NCI-H524 (cell line): ENCODE measurements around the gene AQP4.

Experiments used
- DNase-seq, 2 experiments: peaks; one replicate each; lab custom pipeline; 2025; lab: John Stamatoyannopoulos, UW

AQP4 gene, protein sequence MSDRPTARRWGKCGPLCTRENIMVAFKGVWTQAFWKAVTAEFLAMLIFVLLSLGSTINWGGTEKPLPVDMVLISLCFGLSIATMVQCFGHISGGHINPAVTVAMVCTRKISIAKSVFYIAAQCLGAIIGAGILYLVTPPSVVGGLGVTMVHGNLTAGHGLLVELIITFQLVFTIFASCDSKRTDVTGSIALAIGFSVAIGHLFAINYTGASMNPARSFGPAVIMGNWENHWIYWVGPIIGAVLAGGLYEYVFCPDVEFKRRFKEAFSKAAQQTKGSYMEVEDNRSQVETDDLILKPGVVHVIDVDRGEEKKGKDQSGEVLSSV

DNA sequence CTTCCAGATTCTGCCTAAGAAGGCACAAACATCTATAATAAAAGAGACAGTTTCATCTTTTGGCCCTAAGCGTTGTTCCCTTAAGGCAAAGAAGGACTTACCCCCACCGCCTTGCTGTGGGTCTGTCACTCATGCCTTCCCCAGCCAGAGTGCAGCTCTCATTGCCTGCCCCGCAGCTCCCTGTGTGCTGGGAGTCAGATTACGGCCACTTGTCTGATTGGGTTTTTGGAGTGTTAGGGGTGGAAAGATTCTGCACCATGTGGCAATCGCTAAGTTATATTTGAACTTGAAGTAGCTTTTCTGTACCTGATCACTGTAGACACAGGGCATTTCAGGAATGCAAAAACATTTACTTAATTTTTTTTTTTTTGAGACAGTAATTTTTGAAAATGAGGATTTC lies at the start of gene AQP4:
TSS of gene AQP4 (minus strand) at position 151 of the 400 bp plus-strand sequence. CDS start at position 133, 18 bp downstream.
- DNase-seq, result peak; percentile 46 to 70

DNA sequence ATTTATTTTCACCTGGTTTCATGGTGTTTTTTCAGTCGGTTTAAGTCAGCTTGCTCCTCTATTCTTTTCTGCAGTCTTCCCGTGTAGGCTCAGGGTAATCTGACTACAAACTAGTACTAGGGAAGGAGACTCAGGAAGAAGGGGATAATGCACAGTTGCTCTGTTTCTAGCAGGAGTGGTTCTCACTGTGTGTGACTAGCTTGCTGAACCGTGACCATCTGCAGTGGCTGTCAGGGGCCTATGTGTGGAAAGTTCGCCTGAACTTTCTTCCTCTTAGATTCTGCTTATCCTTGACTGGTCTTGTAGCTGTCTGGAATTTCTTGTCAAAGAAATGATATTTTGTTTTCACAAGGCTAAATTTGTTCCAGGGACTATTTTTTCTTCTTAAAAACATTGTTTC lies 46.3 kb upstream of the AQP4 start:
- no peak for DNase-seq

DNA sequence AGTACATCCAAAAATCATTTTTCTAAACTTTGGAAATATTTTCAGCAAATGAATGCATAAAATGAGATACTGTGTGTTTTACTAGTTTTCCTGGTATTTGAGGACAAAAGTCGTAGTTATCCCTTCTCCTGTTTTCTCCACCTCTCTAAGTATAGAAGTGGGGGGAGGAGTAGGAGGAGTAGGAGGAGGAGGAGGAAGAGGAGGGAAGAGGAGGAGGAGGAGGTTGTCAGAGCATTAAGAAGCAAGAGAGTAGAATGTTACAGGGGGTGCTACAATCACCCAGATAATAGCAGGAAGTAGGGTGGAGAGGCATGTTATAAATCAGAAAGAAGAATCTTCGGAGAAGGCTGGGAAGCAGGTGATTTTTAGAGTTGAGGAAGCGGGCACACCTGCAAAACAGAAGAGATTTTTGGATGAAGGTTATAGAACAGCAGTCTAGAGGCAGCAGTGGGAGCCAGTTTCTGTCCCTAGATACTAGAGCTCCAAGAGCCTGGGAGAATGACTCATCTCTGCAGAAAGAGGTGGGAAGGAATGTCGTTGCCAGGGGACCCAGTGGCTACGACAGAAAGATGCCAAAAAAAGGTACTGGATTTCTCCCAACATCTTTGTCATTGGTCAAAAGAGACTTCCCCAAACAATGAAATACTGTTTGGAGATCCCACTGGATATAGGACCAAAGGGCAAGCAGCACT lies 44.2 kb upstream of the AQP4 start:
- no peak for DNase-seq

DNA sequence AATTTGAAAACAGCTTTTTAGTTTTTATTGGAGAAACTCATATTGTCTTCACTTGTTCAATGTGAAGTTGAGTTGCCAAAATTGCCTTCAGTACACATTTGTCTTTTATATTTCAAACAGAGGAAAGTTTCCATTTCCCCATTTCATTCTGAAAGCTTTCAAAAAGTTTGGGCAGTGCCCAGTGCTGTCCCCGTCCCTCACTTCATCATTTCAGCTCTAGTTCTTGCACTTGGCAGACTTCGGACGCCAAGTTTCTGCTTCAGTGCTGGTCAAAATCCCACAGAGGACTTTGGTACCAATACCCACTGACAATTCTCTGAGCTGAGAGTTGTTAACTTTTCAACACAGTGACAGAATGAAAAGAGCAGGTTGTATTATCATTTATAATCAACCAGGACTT lies 43.4 kb upstream of the AQP4 start:
- DNase-seq, result no peak

DNA sequence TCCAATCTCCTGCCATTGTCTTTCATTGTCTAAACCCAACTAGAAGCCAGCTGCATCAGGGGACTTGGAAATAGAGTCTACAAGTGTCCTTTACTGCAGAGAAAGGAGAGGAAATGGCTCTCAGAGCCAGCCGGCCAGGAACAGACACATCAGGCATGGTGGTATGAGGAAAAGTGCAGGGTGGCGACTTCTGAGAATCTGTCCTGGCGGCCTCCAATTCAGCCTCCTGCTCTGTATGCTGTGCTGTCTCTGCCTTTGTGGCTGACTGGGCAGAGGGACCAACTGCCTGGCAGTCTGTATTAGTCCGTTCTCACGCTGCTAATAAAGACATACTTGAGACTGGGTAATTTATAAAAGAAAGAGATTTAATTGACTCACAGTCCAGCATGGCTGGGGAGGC lies 36.8 kb upstream of the AQP4 start:
- DNase-seq, result no peak

DNA sequence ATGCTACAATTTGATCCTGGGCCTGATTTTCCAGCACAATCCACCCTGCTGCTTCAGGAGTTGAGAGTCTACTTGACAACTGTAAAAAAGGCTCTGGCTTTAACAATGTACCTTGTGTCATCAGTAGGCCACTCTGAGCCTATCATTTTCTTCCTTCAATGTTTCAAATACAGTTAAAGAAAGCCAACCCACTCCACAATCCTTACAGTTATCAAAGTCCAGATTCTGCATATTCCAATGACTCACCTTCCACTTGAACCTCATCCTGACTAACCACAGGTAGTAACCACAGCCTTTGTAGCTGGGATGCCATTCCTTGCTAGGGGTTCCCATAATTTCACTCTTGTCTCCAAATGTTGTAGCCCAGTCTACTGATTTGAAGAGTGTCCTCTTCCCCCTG lies 35.5 kb upstream of the AQP4 start:
- no peak for DNase-seq

DNA sequence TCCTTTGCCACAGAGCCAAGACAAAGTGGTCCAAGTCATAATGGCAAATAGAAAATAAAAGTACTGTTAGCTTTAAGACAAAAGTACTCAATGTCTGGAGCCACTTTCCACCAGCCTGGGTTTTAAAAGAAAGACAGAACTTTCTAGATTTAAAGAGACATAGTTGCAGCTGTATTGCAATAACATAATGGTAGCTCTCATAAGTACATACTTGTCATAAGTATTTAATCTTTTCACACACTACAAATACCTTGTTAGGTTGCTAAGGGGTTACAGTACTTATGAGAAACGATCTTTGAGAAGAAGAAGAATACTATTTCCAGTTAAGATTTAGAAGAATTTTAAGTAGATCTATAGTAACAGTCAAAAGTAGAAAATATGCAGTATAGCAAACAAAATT lies 28.9 kb upstream of the AQP4 start:
- DNase-seq, result no peak

DNA sequence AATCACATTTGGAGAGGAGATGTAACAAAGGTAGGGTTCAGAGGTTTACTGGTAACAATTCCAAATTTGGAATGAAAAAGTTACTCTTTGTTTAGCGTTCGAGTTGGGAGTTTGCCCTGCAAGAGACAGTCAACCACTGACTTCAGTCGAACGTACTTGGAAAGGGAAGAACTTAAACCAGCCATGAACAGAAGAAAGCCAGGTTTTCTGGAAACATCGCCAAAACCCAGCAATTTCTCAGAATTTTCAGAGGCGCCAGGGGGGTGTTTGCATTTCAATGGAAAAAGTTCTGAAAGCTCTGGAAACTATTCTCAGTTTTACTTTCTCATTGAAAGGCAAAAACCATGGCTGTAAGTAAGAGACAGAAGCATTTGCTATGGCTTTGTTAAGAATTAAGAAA lies 28.5 kb upstream of the AQP4 start:
- DNase-seq, result no peak

DNA sequence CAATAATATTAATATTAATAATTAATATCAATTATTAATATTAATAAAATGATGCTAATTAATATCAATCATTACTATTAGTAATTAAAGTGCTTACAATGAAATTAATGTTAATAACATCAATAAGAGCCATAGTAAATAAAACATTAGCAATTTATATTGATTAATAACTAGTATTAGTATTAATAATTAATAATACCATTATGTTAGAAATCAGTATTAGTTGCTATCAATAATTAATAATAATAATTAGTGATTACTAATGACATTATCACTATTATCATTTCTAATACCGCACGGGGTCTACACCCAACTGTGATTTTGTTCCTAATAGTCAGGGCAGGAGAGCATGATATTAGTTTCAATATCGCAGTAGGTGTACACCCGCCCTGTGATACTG lies 22.8 kb upstream of the AQP4 start:
- DNase-seq, result no peak

DNA sequence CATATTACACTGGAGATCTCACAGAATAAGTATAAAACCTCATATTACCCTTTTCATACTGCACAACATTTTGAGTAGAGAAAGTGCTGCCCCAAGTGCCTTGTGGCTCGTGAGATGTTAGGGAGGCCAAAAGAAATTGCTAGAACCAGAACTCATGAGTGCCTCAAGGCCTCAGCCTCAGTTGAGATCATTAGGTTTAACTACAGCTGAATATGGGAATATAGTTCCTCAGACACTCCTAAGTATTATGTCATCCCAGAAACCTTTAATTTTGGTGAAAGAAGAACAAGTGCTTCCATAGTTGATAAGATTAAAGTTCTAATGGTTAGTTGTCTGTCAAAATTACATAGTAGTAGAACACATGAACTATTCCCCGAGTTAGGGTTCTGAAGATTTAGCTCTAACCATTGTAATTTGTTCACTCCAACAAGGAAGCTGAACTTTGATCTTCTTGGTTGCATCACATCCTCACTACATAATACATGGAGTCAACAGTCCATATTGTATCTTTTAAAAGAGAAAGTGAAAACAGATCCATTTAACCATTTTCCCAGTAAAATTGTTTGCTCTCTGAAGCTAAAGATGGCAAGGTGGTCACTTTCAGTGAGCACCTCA lies 9.6 kb upstream of the AQP4 start:
- no peak for DNase-seq

DNA sequence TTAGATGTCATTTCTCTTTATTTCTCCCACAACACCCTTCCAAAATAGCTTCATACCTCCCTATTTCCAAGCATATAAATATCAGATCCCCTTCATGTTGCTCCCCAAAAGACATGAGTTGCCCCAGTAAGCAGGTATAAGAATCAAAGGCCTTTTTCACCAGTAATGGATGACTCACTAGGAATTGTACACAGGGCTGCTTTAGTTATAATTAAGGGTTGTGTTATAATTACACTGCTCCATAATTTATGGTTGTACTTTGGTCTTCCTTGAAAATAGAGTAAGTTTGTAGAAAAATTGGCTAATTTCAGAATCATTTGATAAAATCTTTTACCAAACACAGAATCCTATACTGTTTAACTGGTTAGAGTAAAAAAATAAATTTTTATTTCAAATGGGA lies 8.8 kb upstream of the AQP4 start:
- no peak for DNase-seq

DNA sequence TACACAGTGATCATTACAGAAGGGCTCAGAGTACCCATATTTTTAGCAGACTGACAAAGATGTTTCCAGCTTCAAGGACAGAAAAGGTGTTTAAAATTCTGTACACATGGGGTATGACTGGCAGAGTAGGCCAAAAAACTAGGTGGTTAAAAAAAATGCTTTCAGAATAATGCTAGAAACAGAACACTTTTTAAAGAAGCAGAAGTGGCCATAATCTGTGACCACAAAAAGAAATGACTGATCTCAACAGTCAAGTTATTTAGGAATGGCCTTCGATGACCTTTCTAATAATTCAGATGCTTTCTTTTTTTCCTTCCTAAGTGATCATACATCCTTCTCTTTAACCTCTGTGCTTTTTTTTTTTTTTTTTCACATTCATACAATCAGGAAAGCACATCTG lies 4.1 kb upstream of the AQP4 start:
- DNase-seq, result no peak

DNA sequence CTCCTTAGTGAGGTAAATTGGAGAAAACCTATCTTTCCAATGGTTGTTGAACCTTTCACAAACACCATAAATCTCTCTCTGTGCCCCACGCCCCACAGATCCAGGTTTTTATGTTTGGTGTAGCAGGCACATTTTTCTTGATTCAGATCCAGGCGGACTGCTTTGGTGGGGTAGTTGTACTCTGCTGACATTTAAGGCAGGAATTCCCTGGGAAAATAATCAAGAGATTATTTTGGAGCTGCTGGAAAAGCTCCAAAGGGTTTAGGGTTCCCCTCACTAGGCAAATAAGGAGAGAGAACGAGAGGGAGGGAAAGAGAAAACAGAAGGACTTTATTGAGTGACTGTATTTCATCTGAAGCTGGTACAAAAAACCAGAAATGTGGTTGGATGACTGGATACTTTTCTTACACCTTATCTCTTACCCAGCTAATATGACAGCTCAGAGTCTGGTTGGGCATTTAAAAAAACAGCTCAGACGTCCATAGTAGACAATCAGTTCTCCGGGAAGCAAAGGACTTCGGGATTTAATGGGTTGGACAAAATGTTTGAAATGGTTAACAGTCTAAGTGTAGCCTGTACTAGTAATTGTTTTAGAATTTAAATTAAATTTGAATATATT lies 3.6 kb upstream of the AQP4 start:
- DNase-seq, result no peak

DNA sequence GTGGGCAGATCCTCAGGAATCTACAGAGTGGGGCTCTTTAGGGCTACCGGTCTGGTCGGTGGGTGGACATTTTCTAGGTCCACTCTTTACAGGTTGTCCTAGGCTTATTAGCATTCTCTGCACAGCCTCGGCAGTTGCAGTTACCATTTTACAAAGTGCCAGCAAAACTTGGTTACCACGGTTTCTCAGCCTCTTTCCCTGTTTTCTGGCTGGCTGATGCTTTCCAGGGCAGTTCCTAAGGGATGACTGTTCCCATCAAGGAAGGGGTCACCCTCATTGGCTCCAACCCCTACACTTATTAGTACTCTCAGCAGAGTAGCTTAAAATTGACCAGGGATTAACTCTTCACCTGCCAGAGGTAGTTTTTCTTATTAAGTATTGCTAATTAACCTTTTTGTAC lies 2.0 kb upstream of the AQP4 start:
- DNase-seq, result no peak

DNA sequence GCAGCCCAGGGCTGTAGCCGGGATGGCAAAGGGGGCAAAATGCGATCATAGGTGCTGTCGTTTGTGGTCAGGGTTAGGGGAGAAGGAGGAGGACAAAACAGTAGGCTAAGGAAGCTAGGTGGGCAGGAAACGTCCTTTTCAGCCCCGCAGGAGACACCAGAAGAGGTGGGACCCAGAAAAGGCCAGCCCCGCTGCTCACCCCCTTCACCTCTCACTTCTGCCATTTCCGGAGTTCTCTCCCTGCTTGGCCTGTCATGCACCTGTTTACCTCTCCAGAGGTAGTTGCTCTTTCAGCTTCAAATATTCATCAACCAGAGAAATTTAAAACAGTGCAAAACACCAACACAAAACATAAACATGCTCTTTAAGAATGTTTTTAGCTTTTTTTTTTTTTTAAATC lies 849 bp downstream of the AQP4 start:
- DNase-seq, result no peak

DNA sequence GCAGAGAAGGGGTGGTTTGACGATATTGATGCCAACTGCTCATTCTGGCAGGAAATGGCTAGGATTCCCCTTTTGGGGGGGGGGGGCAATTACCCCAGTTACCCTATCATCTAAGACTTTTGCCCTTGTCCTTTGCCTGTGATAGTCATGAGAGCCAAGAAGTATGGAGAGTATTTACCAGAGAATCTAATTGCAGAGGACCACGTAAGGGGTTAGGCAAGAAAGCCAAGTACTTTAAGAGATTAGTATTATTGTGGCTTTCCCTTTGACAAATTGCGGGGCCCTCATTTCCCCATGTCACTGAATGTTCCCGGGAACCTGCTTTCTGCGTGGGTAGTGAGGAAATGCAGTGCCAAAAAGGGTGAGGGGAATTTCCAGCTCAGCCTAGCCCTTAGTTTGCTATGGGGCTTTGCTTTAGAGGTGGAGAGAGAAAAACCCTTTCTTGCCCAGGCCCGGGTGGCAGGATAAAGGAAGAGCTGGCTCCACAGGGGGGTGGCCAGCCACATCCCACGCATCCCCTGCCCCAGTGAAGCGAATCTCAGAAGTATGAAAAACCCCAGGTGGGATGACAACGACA lies 1.5 kb downstream of the AQP4 start:
- no peak for DNase-seq

DNA sequence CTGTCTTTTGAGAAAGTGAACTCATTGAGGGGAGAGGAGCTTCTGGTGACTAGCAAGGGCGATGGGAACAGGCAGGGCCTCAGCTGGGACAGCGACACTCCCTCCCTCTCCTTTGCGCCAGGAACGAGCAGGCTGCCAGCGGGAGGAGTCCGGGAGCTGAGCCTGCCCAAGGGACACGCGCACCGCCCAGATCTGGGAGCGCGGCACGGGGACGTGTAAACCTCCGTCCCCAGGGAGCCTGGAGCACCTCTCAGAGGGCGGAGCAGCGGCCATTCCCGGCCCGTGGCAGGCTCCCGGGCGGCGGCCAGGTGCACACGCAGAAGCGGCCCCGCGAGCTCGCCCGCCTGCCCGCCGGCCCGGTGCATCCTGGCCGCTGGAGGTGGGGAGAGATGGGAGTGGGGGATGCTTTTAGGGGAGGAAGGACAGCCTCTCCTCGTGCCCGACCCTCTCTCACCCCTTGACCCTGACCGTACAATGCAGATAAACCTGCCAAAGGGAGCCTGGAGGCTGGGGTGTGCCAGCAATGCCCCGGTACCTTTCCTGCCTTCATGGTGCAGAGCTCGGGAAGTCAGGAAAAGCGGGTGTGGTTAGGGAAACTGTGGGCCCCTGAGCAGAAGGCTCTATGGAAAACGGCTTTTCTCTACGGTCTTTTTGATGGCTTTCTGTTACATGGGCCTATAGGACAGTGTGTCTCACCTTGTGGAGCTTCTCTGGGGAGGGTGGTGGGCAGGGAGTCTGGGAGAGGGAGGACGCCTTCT lies 2.2 kb downstream of the AQP4 start:
- DNase-seq, result peak in 1 of 2 experiments; percentile 67

DNA sequence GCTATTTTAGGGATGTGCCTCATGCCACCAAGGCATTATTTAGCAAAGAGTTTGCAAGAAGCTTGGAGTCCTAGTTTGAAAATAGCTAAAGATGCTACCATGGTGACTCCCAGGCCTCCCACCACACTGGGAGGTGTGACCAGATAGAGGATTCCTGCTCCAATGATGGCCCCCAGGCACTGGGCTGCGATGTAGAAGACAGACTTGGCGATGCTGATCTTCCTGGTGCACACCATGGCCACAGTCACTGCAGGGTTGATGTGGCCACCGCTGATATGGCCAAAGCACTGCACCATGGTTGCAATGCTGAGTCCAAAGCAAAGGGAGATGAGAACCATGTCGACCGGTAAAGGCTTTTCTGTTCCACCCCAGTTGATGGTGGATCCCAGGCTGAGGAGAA lies 3.4 kb downstream of the AQP4 start:
- DNase-seq, result no peak

DNA sequence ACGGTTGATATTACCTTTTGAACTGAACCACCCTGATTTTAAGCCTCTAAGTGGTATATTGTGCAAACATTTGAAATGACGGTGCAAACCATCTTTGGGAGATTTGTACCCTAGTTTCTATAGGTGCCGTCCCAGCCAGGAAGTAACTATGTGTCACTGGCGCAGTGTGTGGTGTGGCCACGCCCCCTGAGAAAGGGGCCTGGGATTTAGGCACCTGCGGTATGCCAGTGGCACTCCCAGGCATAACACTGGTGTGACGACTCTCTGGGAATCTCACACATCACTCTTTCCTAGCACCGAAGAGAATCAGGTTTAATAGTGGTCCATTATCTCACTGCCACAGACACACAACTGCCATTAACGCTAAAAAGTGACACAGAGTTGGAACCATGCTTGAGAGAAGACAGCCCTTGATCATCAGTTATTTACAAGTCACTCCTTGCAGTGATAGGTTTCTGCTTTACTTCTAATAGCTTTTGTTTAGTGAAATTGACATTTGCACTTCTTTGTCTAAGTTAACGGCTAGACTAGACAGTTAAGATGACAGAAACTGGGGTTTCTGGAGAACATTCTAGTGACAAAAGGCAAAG lies 11.1 kb downstream of the AQP4 start:
- DNase-seq, result no peak

DNA sequence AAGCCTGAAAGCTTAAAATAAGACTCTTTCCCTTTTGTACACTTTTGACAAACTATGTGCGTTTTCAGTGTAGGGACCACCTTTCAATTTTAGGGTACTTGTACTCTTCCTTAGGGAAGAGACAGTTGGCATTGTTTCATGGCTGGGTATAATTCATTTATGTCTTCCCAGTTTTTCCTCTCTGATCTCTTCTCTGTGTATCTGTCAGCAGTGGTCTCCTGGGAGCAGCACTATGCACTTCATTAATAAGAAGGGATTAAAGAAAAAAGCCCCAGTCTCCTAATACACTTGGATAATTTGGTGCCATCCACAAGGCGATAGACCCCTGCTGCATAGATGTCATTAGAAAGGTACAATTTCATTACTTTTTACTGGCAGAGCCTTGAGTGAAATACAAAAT lies 12.1 kb downstream of the AQP4 start:
- DNase-seq, result peak; percentile 29 to 59

DNA sequence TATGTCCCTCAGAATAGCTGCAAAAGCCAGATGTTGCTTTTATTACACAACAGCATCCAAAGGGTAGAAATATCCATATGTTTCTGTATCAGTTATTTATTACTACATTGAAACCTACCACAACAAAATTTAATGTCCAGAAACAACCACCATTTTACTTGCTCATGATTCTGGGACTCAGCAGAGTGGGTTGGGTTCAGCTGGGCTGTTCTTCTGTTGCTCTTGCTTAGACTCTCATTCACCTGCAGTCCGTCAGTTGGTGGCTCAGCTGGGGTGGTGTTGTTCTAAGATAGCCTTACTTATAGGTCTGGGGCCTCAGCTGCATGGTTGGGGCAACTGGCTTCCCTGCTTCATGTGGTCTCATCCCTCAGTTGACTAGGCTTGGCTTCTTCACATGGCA lies 21.7 kb downstream of the AQP4 start:
- no peak for DNase-seq
